Measurements from ENCODE around the gene UGT1A6. TPM values are rescaled to one million over a fixed set of nuclear protein-coding genes. Genes with fewer than 3 reads are reported as not detected.

UGT1A6 gene
- total RNA-seq, 1 donor from 2014 or later, result 0.13 TPM

GRCh38 chr2:233798335-233799086 lies 105.8 kb downstream of the UGT1A6 start:
- DNase-seq (ENCODE audit: low read depth), result no peak
- Histone ChIP-seq H3K36me3 (ENCODE audit: control insufficient read depth, insufficient read depth, low read length) (no peaks in the 10 kb centered on the region), H3K27me3 (ENCODE audit: control insufficient read depth, insufficient read depth, low read length) (peaks cover 2% of the 10 kb centered on the region), H3K4me3 (ENCODE audit: low read depth, low read length) (no peak overlapping the region)
- TF ChIP-seq CTCF (IDR thresholded peaks at IDR 0.05; ENCODE audit: insufficient read depth, low read length, poor library complexity, severe bottlenecking), result no peak

GRCh38 chr2:233799087-233799665 lies 106.5 kb downstream of the UGT1A6 start:
- Histone ChIP-seq H3K27me3 (ENCODE audit: control insufficient read depth, insufficient read depth, low read length) (peaks cover 2% of the 10 kb centered on the region), H3K4me3 (ENCODE audit: low read depth, low read length) (no peak overlapping the region), H3K36me3 (ENCODE audit: control insufficient read depth, insufficient read depth, low read length) (no peaks in the 10 kb centered on the region)
- no peak for TF ChIP-seq CTCF (IDR thresholded peaks at IDR 0.05; ENCODE audit: insufficient read depth, low read length, poor library complexity, severe bottlenecking)
- DNase-seq (ENCODE audit: low read depth), result no peak

GRCh38 chr2:233799716-233800115 lies 107.0 kb downstream of the UGT1A6 start:
- Histone ChIP-seq H3K36me3 (ENCODE audit: control insufficient read depth, insufficient read depth, low read length) (no peaks in the 10 kb centered on the region), H3K4me3 (ENCODE audit: low read depth, low read length) (no peak overlapping the region), H3K27me3 (ENCODE audit: control insufficient read depth, insufficient read depth, low read length) (peaks cover 2% of the 10 kb centered on the region)
- TF ChIP-seq CTCF (IDR thresholded peaks at IDR 0.05; ENCODE audit: insufficient read depth, low read length, poor library complexity, severe bottlenecking), result no peak
- no peak for DNase-seq (ENCODE audit: low read depth)

GRCh38 chr2:233800208-233800607 lies 107.5 kb downstream of the UGT1A6 start:
- DNase-seq (ENCODE audit: low read depth), result no peak
- Histone ChIP-seq H3K27me3 (ENCODE audit: control insufficient read depth, insufficient read depth, low read length) (peaks cover 2% of the 10 kb centered on the region), H3K36me3 (ENCODE audit: control insufficient read depth, insufficient read depth, low read length) (no peaks in the 10 kb centered on the region), H3K4me3 (ENCODE audit: low read depth, low read length) (no peak overlapping the region)
- no peak for TF ChIP-seq CTCF (IDR thresholded peaks at IDR 0.05; ENCODE audit: insufficient read depth, low read length, poor library complexity, severe bottlenecking)

- no peak for DNase-seq (ENCODE audit: low read depth)
- no peak overlapping the region for H3K4me3 ChIP-seq (ENCODE audit: low read depth, low read length)
- no peak for TF ChIP-seq CTCF (IDR thresholded peaks at IDR 0.05; ENCODE audit: insufficient read depth, low read length, poor library complexity, severe bottlenecking)
- H3K36me3 ChIP-seq (ENCODE audit: control insufficient read depth, insufficient read depth, low read length), result no peaks in the 10 kb centered on the region
- peaks cover 2% of the 10 kb centered on the region for H3K27me3 ChIP-seq (ENCODE audit: control insufficient read depth, insufficient read depth, low read length)
These were observed 108.9 kb downstream of the UGT1A6 start for GRCh38 chr2:233801357-233802131.
